Hepatocyte (in vitro differentiated cells): ENCODE measurements around the gene DCDC1.

ENCODE experiments used
- EZH2 ChIP-seq: fragments of 200-600 bp; sonication (generic); IDR thresholded peaks from 2 replicates; pipeline ENCODE4 v1.6.1; 2016; ENCODE audit warnings: antibody characterized with exemption, mild to moderate bottlenecking, borderline replicate concordance
- TF ChIP-seq, protein P1 (sequence below): fragments of 200-600 bp; sonication (generic); IDR thresholded peaks from 2 replicates; pipeline ENCODE4 v1.5.1; 2016; ENCODE audit warnings: antibody characterized with exemption, mild to moderate bottlenecking; ENCODE audit not compliant: poor library complexity

DNA sequence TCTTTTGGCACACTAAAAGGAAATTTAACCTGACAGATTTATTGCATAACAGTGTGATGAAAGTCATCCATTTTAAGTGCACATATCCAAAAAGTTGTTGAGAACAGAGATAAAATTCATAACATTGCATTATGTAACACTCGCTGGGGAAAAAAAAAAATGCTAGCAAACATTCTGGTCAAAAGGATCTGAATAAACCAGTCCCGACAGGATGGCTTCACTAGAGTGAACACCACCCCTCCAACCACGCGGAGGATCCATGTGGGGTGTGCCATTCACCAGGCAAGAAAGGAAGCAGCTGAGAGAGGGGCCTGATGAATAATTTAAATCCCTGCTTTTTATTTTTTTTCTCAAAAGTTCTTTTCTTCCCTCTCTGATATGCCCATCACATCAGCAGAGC is 258.7 kb downstream of the DCDC1 start:
- TF ChIP-seq, protein P1, sequence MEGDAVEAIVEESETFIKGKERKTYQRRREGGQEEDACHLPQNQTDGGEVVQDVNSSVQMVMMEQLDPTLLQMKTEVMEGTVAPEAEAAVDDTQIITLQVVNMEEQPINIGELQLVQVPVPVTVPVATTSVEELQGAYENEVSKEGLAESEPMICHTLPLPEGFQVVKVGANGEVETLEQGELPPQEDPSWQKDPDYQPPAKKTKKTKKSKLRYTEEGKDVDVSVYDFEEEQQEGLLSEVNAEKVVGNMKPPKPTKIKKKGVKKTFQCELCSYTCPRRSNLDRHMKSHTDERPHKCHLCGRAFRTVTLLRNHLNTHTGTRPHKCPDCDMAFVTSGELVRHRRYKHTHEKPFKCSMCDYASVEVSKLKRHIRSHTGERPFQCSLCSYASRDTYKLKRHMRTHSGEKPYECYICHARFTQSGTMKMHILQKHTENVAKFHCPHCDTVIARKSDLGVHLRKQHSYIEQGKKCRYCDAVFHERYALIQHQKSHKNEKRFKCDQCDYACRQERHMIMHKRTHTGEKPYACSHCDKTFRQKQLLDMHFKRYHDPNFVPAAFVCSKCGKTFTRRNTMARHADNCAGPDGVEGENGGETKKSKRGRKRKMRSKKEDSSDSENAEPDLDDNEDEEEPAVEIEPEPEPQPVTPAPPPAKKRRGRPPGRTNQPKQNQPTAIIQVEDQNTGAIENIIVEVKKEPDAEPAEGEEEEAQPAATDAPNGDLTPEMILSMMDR, result no peak
- no peak for TF ChIP-seq EZH2
